Measurements from ENCODE around the gene ZNF367. TPM values are rescaled to one million over a fixed set of nuclear protein-coding genes. Genes with fewer than 3 reads are reported as not detected.

ZNF367 gene
- total RNA-seq, result 0.12 and 0.34 TPM in 2 replicates

GRCh38 chr9:96418083-96418919 is at the start of gene ZNF367:
Gene ZNF367, minus strand, starts transcription at chr9:96418370. Its CDS starts 338 bp downstream, at chr9:96418032.

GRCh38 chr9:96449845-96450612 is 31.9 kb upstream of the ZNF367 start, which contains the start of gene HABP4:
Gene HABP4, plus strand, starts transcription at chr9:96450169. Its CDS starts 111 bp downstream, at chr9:96450280.

GRCh38 chr9:96383165-96383942 is 34.8 kb downstream of the ZNF367 start, which contains the start of gene SLC35D2:
Gene SLC35D2, minus strand, starts transcription at chr9:96383711. Its CDS starts 77 bp downstream, at chr9:96383634.

Other genes with a start within 250 kb of the ZNF367 start
- gene HSD17B3, start 116.2 kb downstream of the ZNF367 start, total RNA-seq, result not detected in 2 replicates
- gene SLC35D2, start 34.7 kb downstream of the ZNF367 start, total RNA-seq, result 16.0 and 17.2 TPM in 2 replicates
- 13.0 and 16.1 TPM in 2 replicates for gene HABP4, start 31.8 kb upstream of the ZNF367 start, total RNA-seq
- 10.0 and 11.0 TPM in 2 replicates for gene CDC14B, start 201.5 kb upstream of the ZNF367 start, total RNA-seq
- gene PRXL2C, start 236.9 kb upstream of the ZNF367 start, total RNA-seq, result 9.0 and 20.1 TPM in 2 replicates

Data from pericardium fibroblast (primary cell).